MM.1S (cell line): ENCODE measurements around the gene RWDD3.

ENCODE experiments used
- EZH2 ChIP-seq: fragments of 300-600 bp; sonication (generic); optimal IDR thresholded peaks from 2 replicates; pipeline ENCODE3; 2017; ENCODE audit warnings: low read depth, mild to moderate bottlenecking, antibody characterized with exemption, low read length, mixed read lengths
- EZH2phosphoT487 ChIP-seq: fragments of 300-600 bp; sonication (generic); IDR thresholded peaks from 2 replicates; pipeline ENCODE4 v1.6.1; 2018; ENCODE audit warnings: antibody characterized with exemption, low read length
- TF ChIP-seq, protein P1 (sequence below): fragments of 300-600 bp; sonication (generic); IDR thresholded peaks from 2 replicates; pipeline ENCODE4 v1.5.1; 2016; ENCODE audit warnings: antibody characterized with exemption, low read length, mixed read lengths

DNA sequence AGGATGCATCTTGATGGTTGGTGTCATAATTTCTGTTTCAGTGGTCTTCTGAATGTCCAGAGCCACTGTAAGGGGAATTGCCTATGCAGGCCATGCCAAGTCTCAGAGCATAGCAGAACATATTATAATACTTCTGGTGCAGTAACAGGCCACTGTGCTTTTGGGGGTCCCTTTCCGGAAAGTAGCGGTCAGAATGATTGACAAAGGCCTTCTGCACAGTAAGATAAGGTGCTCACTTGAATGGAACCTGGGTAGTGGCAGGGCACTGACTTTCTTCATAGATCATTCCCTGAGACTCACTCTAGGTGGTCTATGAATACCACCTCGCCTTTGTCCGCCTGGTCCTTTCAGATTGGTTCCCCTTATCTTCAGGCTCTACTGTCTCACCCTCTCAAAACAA is 28.9 kb downstream of the RWDD3 start:
- TF ChIP-seq, protein P1, sequence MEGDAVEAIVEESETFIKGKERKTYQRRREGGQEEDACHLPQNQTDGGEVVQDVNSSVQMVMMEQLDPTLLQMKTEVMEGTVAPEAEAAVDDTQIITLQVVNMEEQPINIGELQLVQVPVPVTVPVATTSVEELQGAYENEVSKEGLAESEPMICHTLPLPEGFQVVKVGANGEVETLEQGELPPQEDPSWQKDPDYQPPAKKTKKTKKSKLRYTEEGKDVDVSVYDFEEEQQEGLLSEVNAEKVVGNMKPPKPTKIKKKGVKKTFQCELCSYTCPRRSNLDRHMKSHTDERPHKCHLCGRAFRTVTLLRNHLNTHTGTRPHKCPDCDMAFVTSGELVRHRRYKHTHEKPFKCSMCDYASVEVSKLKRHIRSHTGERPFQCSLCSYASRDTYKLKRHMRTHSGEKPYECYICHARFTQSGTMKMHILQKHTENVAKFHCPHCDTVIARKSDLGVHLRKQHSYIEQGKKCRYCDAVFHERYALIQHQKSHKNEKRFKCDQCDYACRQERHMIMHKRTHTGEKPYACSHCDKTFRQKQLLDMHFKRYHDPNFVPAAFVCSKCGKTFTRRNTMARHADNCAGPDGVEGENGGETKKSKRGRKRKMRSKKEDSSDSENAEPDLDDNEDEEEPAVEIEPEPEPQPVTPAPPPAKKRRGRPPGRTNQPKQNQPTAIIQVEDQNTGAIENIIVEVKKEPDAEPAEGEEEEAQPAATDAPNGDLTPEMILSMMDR = no peak
- TF ChIP-seq EZH2 (no peak), EZH2phosphoT487 (no peak)
